ENCODE measurements around the gene NOL9.

DNA sequence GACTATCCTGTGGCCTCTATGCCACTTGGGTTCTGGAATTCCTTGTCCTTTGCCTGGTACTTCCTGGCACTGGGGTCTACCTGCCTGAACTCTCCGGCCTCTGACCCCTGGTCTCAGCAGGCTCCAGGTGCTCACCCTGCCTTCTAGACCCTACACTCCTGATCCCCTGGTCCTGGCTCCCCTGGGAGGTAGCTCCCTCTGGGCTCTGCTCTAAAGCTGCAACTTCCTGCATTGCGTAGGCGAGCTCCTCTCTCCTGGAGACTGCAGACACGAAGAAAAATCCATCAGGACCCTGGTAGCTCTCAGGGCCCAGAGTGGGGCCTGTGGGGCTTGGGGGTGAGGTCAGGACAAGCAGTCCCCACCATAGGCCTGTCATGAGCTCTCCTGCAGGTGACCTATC, 55.0 kb downstream of the NOL9 start:
- TF ChIP-seq, protein P1, sequence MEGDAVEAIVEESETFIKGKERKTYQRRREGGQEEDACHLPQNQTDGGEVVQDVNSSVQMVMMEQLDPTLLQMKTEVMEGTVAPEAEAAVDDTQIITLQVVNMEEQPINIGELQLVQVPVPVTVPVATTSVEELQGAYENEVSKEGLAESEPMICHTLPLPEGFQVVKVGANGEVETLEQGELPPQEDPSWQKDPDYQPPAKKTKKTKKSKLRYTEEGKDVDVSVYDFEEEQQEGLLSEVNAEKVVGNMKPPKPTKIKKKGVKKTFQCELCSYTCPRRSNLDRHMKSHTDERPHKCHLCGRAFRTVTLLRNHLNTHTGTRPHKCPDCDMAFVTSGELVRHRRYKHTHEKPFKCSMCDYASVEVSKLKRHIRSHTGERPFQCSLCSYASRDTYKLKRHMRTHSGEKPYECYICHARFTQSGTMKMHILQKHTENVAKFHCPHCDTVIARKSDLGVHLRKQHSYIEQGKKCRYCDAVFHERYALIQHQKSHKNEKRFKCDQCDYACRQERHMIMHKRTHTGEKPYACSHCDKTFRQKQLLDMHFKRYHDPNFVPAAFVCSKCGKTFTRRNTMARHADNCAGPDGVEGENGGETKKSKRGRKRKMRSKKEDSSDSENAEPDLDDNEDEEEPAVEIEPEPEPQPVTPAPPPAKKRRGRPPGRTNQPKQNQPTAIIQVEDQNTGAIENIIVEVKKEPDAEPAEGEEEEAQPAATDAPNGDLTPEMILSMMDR (IDR thresholded peaks at IDR 0.05) = no peak
- TF ChIP-seq POLR2A (IDR thresholded peaks at IDR 0.05) = no peak

All from right lobe of liver (tissue), 4 donors.